Kidney (tissue), 14 donors: ENCODE measurements around the gene VANGL1. TPM values are rescaled to one million over a fixed set of nuclear protein-coding genes. Genes with fewer than 3 reads are reported as not detected.

Experiments
- DNase-seq, 5 donors: peaks; one replicate each; pipeline ENCODE4 v3.0.0-alpha.2; 2013 to 2020
- FAIRE-seq: peaks from 2 replicates; lab custom pipeline; 2012; peaks lifted over from hg19 to GRCh38; lab: Jason Lieb, UNC
- H3K27ac ChIP-seq, 2 donors: one replicate each; pipeline ENCODE4 v1.7.0; 2013; ENCODE audit warnings: low read depth in 2 of 2, low read length in 2 of 2, inconsistent platforms in 1 of 2
- H3K27me3 ChIP-seq: one replicate; pipeline ENCODE4 v1.7.1; 2013; ENCODE audit warnings: low read length, inconsistent platforms; ENCODE audit not compliant: control insufficient read depth, insufficient read depth
- H3K36me3 ChIP-seq, 3 donors: one replicate each; pipeline versions ENCODE4 v1.7.0 to v1.7.1; 2013; ENCODE audit warnings: low read length in 3 of 3, control low read depth in 1 of 3, inconsistent platforms in 1 of 3; ENCODE audit not compliant: insufficient read depth in 3 of 3, control insufficient read depth in 2 of 3
- H3K4me1 ChIP-seq, 3 donors: one replicate each; pipeline versions ENCODE4 v1.7.0 to v1.7.1; 2013; ENCODE audit warnings: low read length in 3 of 3, inconsistent platforms in 1 of 3, low read depth in 1 of 3; ENCODE audit not compliant: control insufficient read depth in 2 of 3, insufficient read depth in 2 of 3
- H3K4me3 ChIP-seq, 3 donors: one replicate each; pipeline versions ENCODE4 v1.7.0 to v1.8.1; 2013; ENCODE audit warnings: low read length in 3 of 3, control low read depth in 1 of 3, inconsistent platforms in 1 of 3
- H3K9ac ChIP-seq, 3 donors: one replicate each; pipeline versions ENCODE4 v1.7.0 to v1.7.1; 2013; ENCODE audit warnings: low read length in 3 of 3, control low read depth in 1 of 3, inconsistent platforms in 1 of 3
- H3K9me3 ChIP-seq, 3 donors: one replicate each; pipeline versions ENCODE4 v1.7.0 to v1.7.1; 2013; ENCODE audit warnings: low read length in 3 of 3, control low read depth in 1 of 3, inconsistent platforms in 1 of 3; ENCODE audit not compliant: control insufficient read depth in 2 of 3, insufficient read depth in 1 of 3
- CTCF ChIP-seq: IDR thresholded peaks from 3 replicates; pipeline ENCODE4 v1.5.1; 2012; ENCODE audit warnings: mild to moderate bottlenecking, moderate library complexity, borderline replicate concordance; ENCODE audit not compliant: insufficient read depth; ENCODE audit errors: extremely low read depth
- intact Hi-C: fragments of 100-400 bp; cut with DNase I; formaldehyde crosslinking; loops from one replicate; pipeline ENCODE4 v1.11.1; 2022
- polyA plus RNA-seq: library from polyadenylated mRNA; stranded (reverse); fragments of 350-450 nt; fragmentation: Illumina TruSeq; extraction: RNeasy Lipid Tissue Mini Kit (QIAGEN cat#74804); gene quantifications from one replicate; pipeline ENCODE4 v1.2.3, GENCODE V29; 2014; ENCODE audit warnings: low read depth, low replicate concordance; ENCODE audit not compliant: insufficient read depth
- total RNA-seq: library from RNA; stranded (reverse); fragmentation: NEBNext Ultra II Directional; extraction: Animal tissue kit (Norgen Biotek cat#: 25700); gene quantifications from one replicate; pipeline ENCODE4 v1.2.1, GENCODE V29; 2021
- donor health status: control.
- donor health status: control.
- donor health status: control.
- donor health status: control.
- donor health status: control.
- donor health status: DM: yes; HTN: yes; CAD: no.
- donor health status: Normal renal cell carcinoma (clear cell type).

The VANGL1 gene
- total and polyA plus RNA-seq, 2 donors from 2014 or later = 2.7 to 12.3 TPM

- TF ChIP-seq CTCF = no peak
- DNase-seq (no peak), FAIRE-seq (no peak)
- H3K9ac ChIP-seq = no peak overlapping the region
- H3K27ac ChIP-seq = peak overlapping the region; percentile 44 to 57
- H3K36me3 ChIP-seq = peaks cover 0 to 6% (median 6%) of the 10 kb centered on the region in 3 donors
- no peaks in the 10 kb centered on the region for H3K27me3 ChIP-seq
- intact Hi-C loops = no loop called here
- no peak overlapping the region for H3K4me3 ChIP-seq
- H3K9me3 ChIP-seq = no peaks in the 10 kb centered on the region
- peaks cover 0 to 22% (median 0%) of the 10 kb centered on the region in 3 donors for H3K4me1 ChIP-seq
These were observed 14.8 kb downstream of the VANGL1 start for GRCh38 chr1:115656461-115657077.

DNA sequence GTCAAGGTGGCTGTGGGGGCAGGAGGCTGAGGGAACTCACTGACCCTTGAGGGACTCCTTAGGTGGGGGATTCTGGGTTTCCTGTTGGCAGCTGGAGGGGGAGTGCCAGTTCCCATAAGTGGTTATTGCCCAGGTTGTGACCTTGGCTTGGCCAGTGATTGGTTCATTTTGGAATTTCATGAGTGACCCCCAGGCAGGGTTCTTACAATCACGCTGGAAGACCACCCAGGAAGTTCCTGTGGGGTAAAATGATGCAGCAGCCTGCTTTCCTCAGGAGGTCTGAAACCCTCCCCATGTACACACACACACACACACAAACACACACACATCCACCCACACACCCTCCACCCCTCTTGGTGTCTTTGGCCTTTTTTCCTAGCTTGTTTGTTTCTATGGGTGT, 16.9 kb downstream of the VANGL1 start:
- FAIRE-seq (no peak), DNase-seq (no peak)
- peaks cover 0 to 22% (median 0%) of the 10 kb centered on the region in 3 donors for H3K4me1 ChIP-seq
- H3K4me3 ChIP-seq = no peak overlapping the region
- H3K27ac ChIP-seq = no peak overlapping the region
- no peak overlapping the region for H3K9ac ChIP-seq
- H3K27me3 ChIP-seq = no peaks in the 10 kb centered on the region
- no peak for TF ChIP-seq CTCF
- intact Hi-C loops = no loop called here
- no peaks in the 10 kb centered on the region for H3K9me3 ChIP-seq
- H3K36me3 ChIP-seq = peaks cover 2 to 7% (median 3%) of the 10 kb centered on the region in 3 donors

DNA sequence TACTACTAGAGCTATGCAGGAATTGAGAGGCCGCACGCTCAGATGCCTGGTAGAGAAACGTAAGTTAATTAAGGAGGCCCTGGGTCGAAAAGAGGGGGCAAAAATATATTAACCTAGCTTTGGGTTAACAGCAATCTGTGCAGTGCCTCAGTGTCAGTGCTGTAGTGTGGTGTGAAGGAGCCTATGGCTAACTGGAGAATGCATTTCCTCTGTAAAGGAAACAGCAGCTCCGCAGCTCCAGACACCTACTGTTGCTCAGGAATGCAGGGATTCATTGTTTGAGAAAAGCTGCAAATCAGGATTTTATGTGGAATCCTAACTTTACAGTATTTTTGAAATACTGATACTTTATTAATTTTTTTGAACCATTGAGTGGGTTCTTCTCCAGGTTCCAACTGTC, 18.4 kb downstream of the VANGL1 start:
- peak overlapping the region; percentile 14 to 55 for H3K27ac ChIP-seq
- peak overlapping the region in 1 of 3 donors; percentile 21 for H3K4me3 ChIP-seq
- H3K4me1 ChIP-seq = peaks cover 0 to 22% (median 0%) of the 10 kb centered on the region in 3 donors
- FAIRE-seq (no peak), DNase-seq (no peak)
- H3K9me3 ChIP-seq = no peaks in the 10 kb centered on the region
- TF ChIP-seq CTCF = no peak
- H3K36me3 ChIP-seq = peaks cover 2 to 14% (median 8%) of the 10 kb centered on the region in 3 donors
- H3K27me3 ChIP-seq = no peaks in the 10 kb centered on the region
- H3K9ac ChIP-seq = no peak overlapping the region
- intact Hi-C loops = no loop called here
